GM21825 (cell line): ENCODE data around the gene CEP95.

Source experiments
- ATAC-seq: cut with Tn5 transposase; IDR thresholded peaks from one replicate; pipeline ENCODE4 v1.9.1; 2021; ENCODE audit warnings: mild to moderate bottlenecking, moderate library complexity; ENCODE audit not compliant: unreplicated experiment

The CEP95 gene

GRCh38 chr17:64515829-64516228 is 9.1 kb downstream of the CEP95 start:
- ATAC-seq = no peak

GRCh38 chr17:64519601-64520000 is 12.8 kb downstream of the CEP95 start:
- no peak for ATAC-seq

- no peak for ATAC-seq
Measured at GRCh38 chr17:64520359-64520758, 13.6 kb downstream of the CEP95 start.

- no peak for ATAC-seq
Measured at GRCh38 chr17:64527914-64528313, 21.1 kb downstream of the CEP95 start.

- ATAC-seq = no peak
Measured at GRCh38 chr17:64529221-64529620, 22.4 kb downstream of the CEP95 start.

- no peak for ATAC-seq
Measured at GRCh38 chr17:64531955-64532371, 25.2 kb downstream of the CEP95 start.

- no peak for ATAC-seq
Measured at GRCh38 chr17:64532409-64532808, 25.6 kb downstream of the CEP95 start.

- ATAC-seq = no peak
Measured at GRCh38 chr17:64533784-64534183, 27.0 kb downstream of the CEP95 start.

- no peak for ATAC-seq
Measured at GRCh38 chr17:64534187-64534586, 27.4 kb downstream of the CEP95 start.

- ATAC-seq = no peak
Measured at GRCh38 chr17:64535357-64535756, 28.6 kb downstream of the CEP95 start.

- no peak for ATAC-seq
Measured at GRCh38 chr17:64536913-64537312, 30.1 kb downstream of the CEP95 start.

- ATAC-seq = no peak
Measured at GRCh38 chr17:64537488-64537887, 30.7 kb downstream of the CEP95 start.

- ATAC-seq = no peak
Measured at GRCh38 chr17:64538508-64539130, 31.8 kb downstream of the CEP95 start.

- ATAC-seq = no peak
Measured at GRCh38 chr17:64540118-64540776, 33.5 kb downstream of the CEP95 start.

GRCh38 chr17:64544742-64545141 is 38.0 kb downstream of the CEP95 start:
- no peak for ATAC-seq

GRCh38 chr17:64546716-64547115 is 39.9 kb downstream of the CEP95 start:
- no peak for ATAC-seq

GRCh38 chr17:64547319-64547718 is 40.5 kb downstream of the CEP95 start:
- ATAC-seq = no peak

GRCh38 chr17:64551461-64551860 is 44.7 kb downstream of the CEP95 start:
- no peak for ATAC-seq

GRCh38 chr17:64554028-64554637 is 47.4 kb downstream of the CEP95 start:
- ATAC-seq = no peak

- no peak for ATAC-seq
Measured at GRCh38 chr17:64555281-64555680, 48.5 kb downstream of the CEP95 start.

- no peak for ATAC-seq
Measured at GRCh38 chr17:64564098-64564497, 57.3 kb downstream of the CEP95 start.

- no peak for ATAC-seq
Measured at GRCh38 chr17:64565563-64565962, 58.8 kb downstream of the CEP95 start.
